Epithelial cell of esophagus (primary cell): Measurements from ENCODE around the gene POU3F2.

ENCODE experiments used
- DNase-seq: peaks from one replicate; pipeline ENCODE4 v3.0.0; 2010; ENCODE audit warnings: low read depth
- H3K4me3 ChIP-seq: 2 replicates; pipeline ENCODE4 v1.5.1; 2011; ENCODE audit warnings: mild to moderate bottlenecking, low read length, control low read depth
- TF ChIP-seq, protein P1 (sequence below): IDR thresholded peaks from 2 replicates; pipeline ENCODE4 v1.5.1; 2011; ENCODE audit warnings: low read depth, mild to moderate bottlenecking, low read length, control low read depth, inconsistent platforms; ENCODE audit not compliant: insufficient read depth; ENCODE audit errors: missing control alignments

The POU3F2 gene

GRCh38 chr6:98824902-98825599 is 9.3 kb upstream of the POU3F2 start:
- H3K4me3 ChIP-seq = no peak overlapping the region
- TF ChIP-seq, protein P1, sequence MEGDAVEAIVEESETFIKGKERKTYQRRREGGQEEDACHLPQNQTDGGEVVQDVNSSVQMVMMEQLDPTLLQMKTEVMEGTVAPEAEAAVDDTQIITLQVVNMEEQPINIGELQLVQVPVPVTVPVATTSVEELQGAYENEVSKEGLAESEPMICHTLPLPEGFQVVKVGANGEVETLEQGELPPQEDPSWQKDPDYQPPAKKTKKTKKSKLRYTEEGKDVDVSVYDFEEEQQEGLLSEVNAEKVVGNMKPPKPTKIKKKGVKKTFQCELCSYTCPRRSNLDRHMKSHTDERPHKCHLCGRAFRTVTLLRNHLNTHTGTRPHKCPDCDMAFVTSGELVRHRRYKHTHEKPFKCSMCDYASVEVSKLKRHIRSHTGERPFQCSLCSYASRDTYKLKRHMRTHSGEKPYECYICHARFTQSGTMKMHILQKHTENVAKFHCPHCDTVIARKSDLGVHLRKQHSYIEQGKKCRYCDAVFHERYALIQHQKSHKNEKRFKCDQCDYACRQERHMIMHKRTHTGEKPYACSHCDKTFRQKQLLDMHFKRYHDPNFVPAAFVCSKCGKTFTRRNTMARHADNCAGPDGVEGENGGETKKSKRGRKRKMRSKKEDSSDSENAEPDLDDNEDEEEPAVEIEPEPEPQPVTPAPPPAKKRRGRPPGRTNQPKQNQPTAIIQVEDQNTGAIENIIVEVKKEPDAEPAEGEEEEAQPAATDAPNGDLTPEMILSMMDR = no peak
- DNase-seq = no peak

GRCh38 chr6:98825600-98826230 is 8.7 kb upstream of the POU3F2 start:
- TF ChIP-seq, protein P1 = no peak
- H3K4me3 ChIP-seq = no peak overlapping the region
- DNase-seq = no peak

- H3K4me3 ChIP-seq = no peak overlapping the region
- TF ChIP-seq, protein P1 = no peak
Observed at GRCh38 chr6:98827295-98828159, 6.8 kb upstream of the POU3F2 start.

DNA sequence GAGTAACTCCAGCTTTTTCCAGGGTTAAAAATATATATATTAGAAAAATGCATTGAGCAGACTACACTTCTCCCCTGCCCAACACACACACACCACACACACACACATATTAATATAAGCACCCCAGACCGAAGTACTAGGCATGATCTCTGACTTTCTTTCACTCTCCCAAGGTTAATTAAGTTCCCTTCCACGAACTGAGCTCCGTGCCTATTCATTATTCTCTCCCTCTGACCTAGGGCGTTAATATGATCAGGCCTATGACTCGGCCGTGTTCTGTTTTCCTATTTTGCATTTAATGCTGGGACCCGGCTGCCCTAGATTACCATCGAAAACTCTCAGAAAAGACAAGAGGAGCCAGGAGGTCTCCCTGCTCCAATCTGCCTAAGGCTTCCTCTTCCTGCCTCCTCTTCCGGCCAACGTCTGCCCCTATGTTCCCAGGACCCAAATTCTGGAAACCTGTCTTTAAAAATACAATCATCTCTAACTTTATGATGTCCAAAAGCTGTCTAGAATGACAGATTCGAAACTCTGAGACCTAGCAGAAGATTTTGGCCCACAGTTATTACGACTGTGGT is 6.1 kb upstream of the POU3F2 start:
- no peak for DNase-seq
- TF ChIP-seq, protein P1 = no peak
- H3K4me3 ChIP-seq = no peak overlapping the region

More at GRCh38 chr6:98827295-98828159, 6.8 kb upstream of the POU3F2 start:
- no peak for DNase-seq

DNA sequence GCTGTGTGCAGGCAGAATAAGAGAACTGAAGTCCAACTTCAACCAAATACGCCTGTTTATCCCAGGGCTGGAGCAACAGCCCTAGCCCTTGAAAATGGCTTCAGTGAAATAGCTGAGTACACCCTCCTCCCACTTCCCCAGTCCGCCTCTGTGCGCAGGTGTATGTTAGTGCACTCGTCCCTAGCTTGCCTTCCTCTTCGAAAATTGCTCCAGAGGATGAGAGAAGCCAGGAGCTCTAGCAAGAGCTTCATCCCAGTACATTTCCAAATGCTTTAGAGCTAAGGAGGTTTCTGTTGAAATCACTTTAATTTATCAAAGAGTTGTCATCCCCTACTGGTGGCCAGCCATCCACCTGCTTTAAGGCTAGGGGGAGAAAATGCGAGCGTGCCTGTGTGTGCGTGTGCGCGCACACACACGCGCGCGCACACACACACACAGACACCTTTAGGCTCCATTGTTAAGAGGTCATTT is 5.4 kb upstream of the POU3F2 start:
- no peak for DNase-seq
- TF ChIP-seq, protein P1 = no peak
- no peak overlapping the region for H3K4me3 ChIP-seq

DNA sequence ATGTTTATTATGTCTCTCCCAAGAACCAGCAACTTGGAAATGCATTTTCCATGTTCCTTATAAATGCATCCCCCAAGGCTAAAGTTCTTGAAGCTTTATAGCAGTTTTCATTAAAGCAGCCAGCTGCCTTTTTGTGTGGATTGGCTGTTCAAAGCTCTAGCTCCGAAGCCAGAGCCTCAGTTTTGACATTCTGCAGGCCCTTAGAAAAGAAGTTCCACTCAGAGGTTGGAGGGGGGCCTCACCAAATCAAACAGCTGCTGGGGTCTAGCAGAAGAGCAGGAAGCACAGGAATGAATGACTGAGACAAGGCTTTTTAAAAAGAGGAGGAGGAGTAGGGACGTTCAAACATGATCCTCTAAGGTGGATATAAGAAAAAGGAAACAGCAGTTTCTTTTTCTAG is 4.2 kb upstream of the POU3F2 start:
- TF ChIP-seq, protein P1 = no peak
- no peak overlapping the region for H3K4me3 ChIP-seq
- DNase-seq = no peak
